HepG2 (cell line): Measurements from ENCODE around the gene CDAN1. TPM values are rescaled to one million over a fixed set of nuclear protein-coding genes. Genes with fewer than 3 reads are reported as not detected.
A peak's percentile ranks its signal among the peaks of the same experiment; 100 is the strongest.

Experiments used
- ATAC-seq: fragments of 200-7000 bp; cut with Tn5 transposase; 3 replicates; pipeline ENCODE4 v1.9.1; 2020; ENCODE audit warnings: mild to moderate bottlenecking, moderate library complexity
- BruUV-seq: library from RNA; stranded (reverse); fragments of 400-500 nt; replicated peaks from 2 replicates; lab custom pipeline; 2021; lab: Mats Ljungman, UMichigan
- CTCF ChIA-PET: fragments of 300-600 bp; formaldehyde crosslinking; extraction: SDS; loops from one replicate; lab custom pipeline; 2021; ENCODE audit warnings: low total read pairs, inconsistent platforms, low intra/inter-chr PET ratio; lab: Yijun Ruan, JAX
- POLR2A ChIA-PET: fragments of 350-600 bp; sonication (Branson Sonifier 250); formaldehyde crosslinking; loops from one replicate; lab custom pipeline; 2020; ENCODE audit warnings: antibody characterized with exemption, inconsistent platforms; lab: Yijun Ruan, JAX
- DNase-seq: peaks from one replicate; pipeline ENCODE4 v3.0.0-alpha.2; 2015; ENCODE audit warnings: low spot score
- FAIRE-seq: peaks from 3 replicates; lab custom pipeline; 2011; peaks lifted over from hg19 to GRCh38; lab: Jason Lieb, UNC
- H2AFZ ChIP-seq: one replicate; pipeline ENCODE4 v1.6.1; 2011; ENCODE audit warnings: low read length, inconsistent platforms
- H3K27ac ChIP-seq: fragments of 300-600 bp; 3 replicates; pipeline ENCODE4 v1.8.0; 2011; ENCODE audit warnings: mixed run types, mild to moderate bottlenecking, mixed read lengths, low read length, inconsistent platforms; ENCODE audit not compliant: insufficient read depth; ENCODE audit errors: extremely low read length
- H3K27me3 ChIP-seq, 2 experiments: fragments of 200-600 bp in 1 of 2; 2 replicates in 1 of 2; 3 replicates in 1 of 2; pipeline versions ENCODE4 v1.6.0 to v1.8.0; 2011; ENCODE audit warnings: low read length in 2 of 2, mild to moderate bottlenecking in 2 of 2, moderate library complexity in 2 of 2, inconsistent platforms in 1 of 2; ENCODE audit not compliant: insufficient read depth in 2 of 2, control insufficient read depth in 1 of 2
- H3K36me3 ChIP-seq, 2 experiments: fragments of 200-600 bp in 1 of 2; replicated peaks in 1 of 2; 2 replicates in 1 of 2; 3 replicates in 1 of 2; pipeline versions ENCODE4 v1.5.1 to v1.8.0; 2011; ENCODE audit warnings: low read length in 2 of 2, inconsistent platforms in 1 of 2; ENCODE audit not compliant: insufficient read depth in 2 of 2, control insufficient read depth in 1 of 2
- H3K4me1 ChIP-seq: 2 replicates; pipeline ENCODE4 v1.5.1; 2012; ENCODE audit warnings: low read length, inconsistent platforms; ENCODE audit not compliant: insufficient read depth
- H3K4me2 ChIP-seq: 2 replicates; pipeline ENCODE4 v1.6.0; 2011; ENCODE audit warnings: low read depth, low read length, inconsistent platforms
- H3K4me3 ChIP-seq, 3 experiments: fragments of 200-600 bp in 1 of 3; sonication (generic), shearing (Covaris generic) in 1 of 3; replicated peaks in 1 of 3; 2 replicates each; pipeline ENCODE4 v1.5.1; 2011 to 2016; ENCODE audit warnings: low read length in 3 of 3, inconsistent platforms in 2 of 3, low read depth in 2 of 3, mild to moderate bottlenecking in 2 of 3, control low read depth in 1 of 3, mixed read lengths in 1 of 3; ENCODE audit not compliant: insufficient read depth in 1 of 3
- H3K79me2 ChIP-seq: one replicate; pipeline ENCODE4 v1.6.1; 2011; ENCODE audit warnings: low read length, inconsistent platforms; ENCODE audit not compliant: insufficient read depth
- H3K9ac ChIP-seq: 2 replicates; pipeline ENCODE4 v1.6.0; 2011; ENCODE audit warnings: mild to moderate bottlenecking, low read depth, low read length, inconsistent platforms; ENCODE audit not compliant: insufficient read depth
- H3K9me3 ChIP-seq: 2 replicates; pipeline ENCODE4 v1.5.1; 2012; ENCODE audit warnings: mild to moderate bottlenecking, low read length
- H4K20me1 ChIP-seq: 2 replicates; pipeline ENCODE4 v1.6.0; 2011; ENCODE audit warnings: inconsistent platforms, mild to moderate bottlenecking, low read length, moderate library complexity; ENCODE audit not compliant: insufficient read depth
- CTCF ChIP-seq: sonication (generic); formaldehyde crosslinking; IDR thresholded peaks from 2 replicates; pipeline ENCODE4 v1.5.0; 2020; ENCODE audit warnings: mild to moderate bottlenecking, missing genetic modification reagents, moderate library complexity
- ELF4 ChIP-seq: sonication (generic); formaldehyde crosslinking; IDR thresholded peaks from 2 replicates; pipeline ENCODE4 v1.5.0; 2020; ENCODE audit warnings: missing genetic modification reagents, mild to moderate bottlenecking, moderate library complexity, borderline replicate concordance
- FOXM1 ChIP-seq: sonication (generic); formaldehyde crosslinking; IDR thresholded peaks from 2 replicates; pipeline ENCODE4 v1.5.0; 2020; ENCODE audit warnings: missing genetic modification reagents
- HIVEP1 ChIP-seq: sonication (generic); formaldehyde crosslinking; IDR thresholded peaks from 2 replicates; pipeline ENCODE4 v1.4.0; 2020; ENCODE audit warnings: mild to moderate bottlenecking, missing genetic modification reagents
- HMG20A ChIP-seq: IDR thresholded peaks from 2 replicates; pipeline ENCODE4 v1.6.1; 2016; ENCODE audit warnings: borderline replicate concordance
- KLF13 ChIP-seq: sonication (generic); formaldehyde crosslinking; IDR thresholded peaks from 2 replicates; pipeline ENCODE4 v1.4.0; 2020; ENCODE audit warnings: mild to moderate bottlenecking, missing genetic modification reagents
- RFX3 ChIP-seq: IDR thresholded peaks from 2 replicates; pipeline ENCODE4 v1.6.1; 2016; ENCODE audit warnings: missing biosample characterization, missing genetic modification reagents
- ZNF296 ChIP-seq: sonication (generic); formaldehyde crosslinking; conservative IDR thresholded peaks from 2 replicates; pipeline ENCODE4 v1.5.0; 2020; ENCODE audit warnings: mild to moderate bottlenecking, missing genetic modification reagents
- ZNF484 ChIP-seq: sonication (generic); formaldehyde crosslinking; IDR thresholded peaks from 2 replicates; pipeline ENCODE4 v1.5.1; 2020; ENCODE audit warnings: mild to moderate bottlenecking, low read depth, missing genetic modification reagents, borderline replicate concordance
- ZNF569 ChIP-seq: sonication (generic); formaldehyde crosslinking; IDR thresholded peaks from 2 replicates; pipeline ENCODE4 v1.5.0; 2020; ENCODE audit warnings: mild to moderate bottlenecking, missing genetic modification reagents, moderate library complexity, borderline replicate concordance
- WGBS: methylation state at CpG from one replicate; pipeline ENCODE4 v1.1.6; 2017; ENCODE audit warnings: low lambda C conversion rate; 5-methylcytosine and 5-hydroxymethylcytosine counted together
- in situ Hi-C: cut with HindIII; loops from 2 replicates; pipeline ENCODE4 v1.10.0; 2017; ENCODE audit warnings: low pct_unique_long_range_greater_than_20kb; ENCODE audit not compliant: extremely low pct_ligation_motif_present
- intact Hi-C: fragments of 100-400 bp; cut with micrococcal nuclease; formaldehyde crosslinking; loops from one replicate; pipeline ENCODE4 v1.10.0; 2022; ENCODE audit not compliant: unreplicated experiment
- polyA plus RNA-seq, 8 experiments: library from polyadenylated mRNA; depleted of rRNA in 3 of 8; stranded (reverse) in 7 of 8; unstranded in 1 of 8; fragments of >200 nt; fragmentation: Illumina TruSeq in 4 of 8; extraction: Trizol in 4 of 8; gene quantifications; 2 replicates each; pipeline versions ENCODE4 v1.2.1 to v1.2.3, GENCODE V29; 2011 to 2016; ENCODE audit warnings: low read depth in 4 of 8, missing spikeins in 1 of 8, mixed read lengths in 1 of 8; ENCODE audit not compliant: insufficient read depth in 1 of 8
- total RNA-seq, 5 experiments: library from RNA; depleted of rRNA; stranded (reverse); fragments of >200 nt; fragmentation: Illumina TruSeq; extraction: Trizol; gene quantifications; 2 replicates each; pipeline ENCODE4 v1.2.3, GENCODE V29; 2016; ENCODE audit warnings: low read depth in 1 of 5
- TF ChIP-seq, protein P1 (sequence below): sonication (generic); formaldehyde crosslinking; IDR thresholded peaks from 2 replicates; pipeline ENCODE4 v1.4.0; 2020; ENCODE audit warnings: missing genetic modification reagents, mild to moderate bottlenecking, borderline replicate concordance

The CDAN1 gene
- total and polyA plus RNA-seq, 2 of the 13 experiments (the other 11 are each of a cell fraction or from before 2014, with no cell fraction given): 5.0 to 16.1 TPM

DNA sequence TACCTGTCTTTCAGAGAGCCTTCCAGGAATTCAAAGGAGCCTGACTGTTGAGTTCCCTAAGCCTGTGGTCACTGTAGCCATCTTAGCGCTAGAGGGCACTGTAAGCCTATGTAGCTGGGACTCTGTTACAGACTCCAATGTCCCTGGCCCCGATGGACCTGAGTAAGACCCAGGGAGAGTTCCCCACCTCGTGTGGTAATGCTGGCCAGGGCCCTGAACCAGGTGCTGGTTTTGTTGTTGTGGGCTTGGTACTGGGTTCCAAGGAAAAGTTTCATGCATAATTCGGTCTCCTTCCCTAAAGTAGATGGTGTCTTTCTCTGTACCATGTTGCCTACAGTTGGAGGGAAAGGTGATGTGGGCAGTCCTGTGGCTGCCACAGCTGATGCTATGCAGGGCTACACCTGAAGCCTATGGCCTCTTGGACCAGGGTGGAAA is 32.4 kb downstream of the CDAN1 start (continued):
- peak; percentile 93 for TF ChIP-seq CTCF

GRCh38 chr15:42696626-42697025 is 40.3 kb downstream of the CDAN1 start:
- no peak overlapping the region for H3K4me3 ChIP-seq
- DNase-seq: no peak
- no peak for ATAC-seq
- no peaks in the 10 kb centered on the region for H3K9me3 ChIP-seq
- WGBS: 92% methylated on average over 5 of the region's 5 CpGs
- in situ Hi-C loops: no loop called here
- H3K27me3 ChIP-seq: no peaks in the 10 kb centered on the region; a peak in 1 of 5 replicates
- H3K79me2 ChIP-seq: no peaks in the 10 kb centered on the region
- ChIA-PET CTCF (no interaction called here), POLR2A (no interaction called here)
- no peak for FAIRE-seq
- H4K20me1 ChIP-seq: no peaks in the 10 kb centered on the region
- H3K4me2 ChIP-seq: no peak overlapping the region
- H3K4me1 ChIP-seq: no peaks in the 10 kb centered on the region
- H3K36me3 ChIP-seq: peaks cover 2 to 3% of the 10 kb centered on the region in 2 experiments; a peak in 2 of 5 replicates
- intact Hi-C loops: no loop called here
- H3K9ac ChIP-seq: no peak overlapping the region
- TF ChIP-seq ELF4 (CRISPR knock-in tag): no peak
- TF ChIP-seq ZNF484 (CRISPR knock-in tag): no peak
- TF ChIP-seq HIVEP1 (CRISPR knock-in tag): no peak
- no peak for TF ChIP-seq ZNF569 (CRISPR knock-in tag)
- no peak for TF ChIP-seq HMG20A
- TF ChIP-seq ZNF296 (CRISPR knock-in tag): no peak
- TF ChIP-seq KLF13 (CRISPR knock-in tag): no peak
- TF ChIP-seq, protein P1, sequence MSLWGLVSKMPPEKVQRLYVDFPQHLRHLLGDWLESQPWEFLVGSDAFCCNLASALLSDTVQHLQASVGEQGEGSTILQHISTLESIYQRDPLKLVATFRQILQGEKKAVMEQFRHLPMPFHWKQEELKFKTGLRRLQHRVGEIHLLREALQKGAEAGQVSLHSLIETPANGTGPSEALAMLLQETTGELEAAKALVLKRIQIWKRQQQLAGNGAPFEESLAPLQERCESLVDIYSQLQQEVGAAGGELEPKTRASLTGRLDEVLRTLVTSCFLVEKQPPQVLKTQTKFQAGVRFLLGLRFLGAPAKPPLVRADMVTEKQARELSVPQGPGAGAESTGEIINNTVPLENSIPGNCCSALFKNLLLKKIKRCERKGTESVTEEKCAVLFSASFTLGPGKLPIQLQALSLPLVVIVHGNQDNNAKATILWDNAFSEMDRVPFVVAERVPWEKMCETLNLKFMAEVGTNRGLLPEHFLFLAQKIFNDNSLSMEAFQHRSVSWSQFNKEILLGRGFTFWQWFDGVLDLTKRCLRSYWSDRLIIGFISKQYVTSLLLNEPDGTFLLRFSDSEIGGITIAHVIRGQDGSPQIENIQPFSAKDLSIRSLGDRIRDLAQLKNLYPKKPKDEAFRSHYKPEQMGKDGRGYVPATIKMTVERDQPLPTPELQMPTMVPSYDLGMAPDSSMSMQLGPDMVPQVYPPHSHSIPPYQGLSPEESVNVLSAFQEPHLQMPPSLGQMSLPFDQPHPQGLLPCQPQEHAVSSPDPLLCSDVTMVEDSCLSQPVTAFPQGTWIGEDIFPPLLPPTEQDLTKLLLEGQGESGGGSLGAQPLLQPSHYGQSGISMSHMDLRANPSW: no peak
- no peak for TF ChIP-seq FOXM1 (CRISPR knock-in tag)
- no peak for TF ChIP-seq RFX3 (CRISPR knock-in tag)
- no TSS peak for BruUV-seq
- H2AFZ ChIP-seq: no peak overlapping the region
- no peak overlapping the region for H3K27ac ChIP-seq
